ENCODE measurements around the gene FHIP2A.

FHIP2A gene

GRCh38 chr10:114859222-114859621, 37.6 kb downstream of the FHIP2A start:
- no peak for FAIRE-seq

GRCh38 chr10:114862456-114862855, 40.9 kb downstream of the FHIP2A start:
- no peak for FAIRE-seq

- FAIRE-seq = no peak
Measured at GRCh38 chr10:114867365-114867764, 45.8 kb downstream of the FHIP2A start.

GRCh38 chr10:114868870-114869519, 47.4 kb downstream of the FHIP2A start:
- no peak for FAIRE-seq

- no peak for FAIRE-seq
Measured at GRCh38 chr10:114869520-114869892, 47.9 kb downstream of the FHIP2A start.

- FAIRE-seq = no peak
Measured at GRCh38 chr10:114870486-114870885, 48.9 kb downstream of the FHIP2A start.

GRCh38 chr10:114871379-114871778, 49.8 kb downstream of the FHIP2A start:
- no peak for FAIRE-seq
